ENCODE results near the gene KREMEN1. TPM values are rescaled to one million over a fixed set of nuclear protein-coding genes. Genes with fewer than 3 reads are reported as not detected.

The KREMEN1 gene
- total and polyA plus RNA-seq, 8 donors = 24.6 to 49.7 (median 33.6) TPM

- no peak for ATAC-seq
- peaks cover 0 to 36% of the 10 kb centered on the region in 2 donors for H3K27me3 ChIP-seq
- H3K9me3 ChIP-seq = no peaks in the 10 kb centered on the region
- H3K4me1 ChIP-seq = peaks cover 14 to 41% of the 10 kb centered on the region in 2 donors
- no peaks in the 10 kb centered on the region for H3K36me3 ChIP-seq
- TF ChIP-seq CTCF (IDR thresholded peaks at IDR 0.05) = no peak
- intact Hi-C loops (cut with DNase I) = no loop called here
- no peak overlapping the region for H3K4me3 ChIP-seq
- DNase-seq = peak in 1 of 4 donors; percentile 6
- peak overlapping the region in 1 of 2 donors; percentile 41 for H3K27ac ChIP-seq
Observed at GRCh38 chr22:29203488-29204454, 130.9 kb downstream of the KREMEN1 start.

- no peaks in the 10 kb centered on the region for H3K36me3 ChIP-seq
- peak overlapping the region in 1 of 2 donors; percentile 41 for H3K27ac ChIP-seq
- H3K4me3 ChIP-seq = no peak overlapping the region
- DNase-seq (no peak), ATAC-seq (no peak)
- peaks cover 0 to 40% of the 10 kb centered on the region in 2 donors for H3K27me3 ChIP-seq
- H3K9me3 ChIP-seq = no peaks in the 10 kb centered on the region
- H3K4me1 ChIP-seq = peaks cover 14 to 47% of the 10 kb centered on the region in 2 donors
- no peak for TF ChIP-seq CTCF (IDR thresholded peaks at IDR 0.05)
- intact Hi-C loops (cut with DNase I) = no loop called here
Observed at GRCh38 chr22:29204455-29205183, 131.8 kb downstream of the KREMEN1 start.

- intact Hi-C loops (cut with DNase I) = no loop called here
- peak overlapping the region in 1 of 2 donors; percentile 41 for H3K27ac ChIP-seq
- no peak for ATAC-seq
- H3K4me1 ChIP-seq = peaks cover 14 to 47% of the 10 kb centered on the region in 2 donors
- DNase-seq = no peak
- H3K27me3 ChIP-seq = peaks cover 0 to 40% of the 10 kb centered on the region in 2 donors
- no peaks in the 10 kb centered on the region for H3K9me3 ChIP-seq
- TF ChIP-seq CTCF (IDR thresholded peaks at IDR 0.05) = no peak
- H3K4me3 ChIP-seq = peak overlapping the region; percentile 33 to 54
- no peaks in the 10 kb centered on the region for H3K36me3 ChIP-seq
Observed at GRCh38 chr22:29205252-29205593, 132.4 kb downstream of the KREMEN1 start.

- Histone ChIP-seq H3K27me3 (peaks cover 0 to 40% of the 10 kb centered on the region in 2 donors), H3K9me3 (no peaks in the 10 kb centered on the region), H3K4me3 (peak within 1 kb of the TSS; percentile 54 to 58), H3K4me1 (peaks cover 14 to 47% of the 10 kb centered on the region in 2 donors), H3K36me3 (no peaks in the 10 kb centered on the region), H3K27ac (peak within 1 kb of the TSS in 1 of 2 donors; percentile 41)
- ATAC-seq (peak; percentile 45), DNase-seq (peak in 3 of 4 donors; percentile 48 to 84 (median 60))
- intact Hi-C loops (cut with DNase I) = no loop called here
- TF ChIP-seq CTCF (IDR thresholded peaks at IDR 0.05) = no peak
Observed at GRCh38 chr22:29205594-29206371, 132.9 kb downstream of the KREMEN1 start, which contains the start of gene EMID1. Gene EMID1, plus strand, starts transcription at chr22:29205896. Its CDS starts 143 bp downstream, at chr22:29206039.
